ENCODE measurements around the gene CCDC192.
"Not testable (repeated sequence)": the region's sequence is repeated elsewhere in the genome, so short reads cannot be mapped to it uniquely, and the experiment has no call there.

Gene CCDC192

GRCh38 chr5:127839496-127840197 lies 136.5 kb downstream of the CCDC192 start:
- in situ Hi-C loops (cut with HindIII; ENCODE audit: low sequenced_read_pairs): no loop called here

GRCh38 chr5:127840198-127840524 lies 137.0 kb downstream of the CCDC192 start:
- in situ Hi-C loops (cut with HindIII; ENCODE audit: low sequenced_read_pairs): no loop called here

GRCh38 chr5:127840809-127841208 lies 137.6 kb downstream of the CCDC192 start:
- in situ Hi-C loops (cut with HindIII; ENCODE audit: low sequenced_read_pairs): no loop called here

- in situ Hi-C loops (cut with HindIII; ENCODE audit: low sequenced_read_pairs): no loop called here
These were observed 141.4 kb downstream of the CCDC192 start for GRCh38 chr5:127844581-127845021.

- in situ Hi-C loops (cut with HindIII; ENCODE audit: low sequenced_read_pairs): no loop called here
These were observed 143.7 kb downstream of the CCDC192 start for GRCh38 chr5:127846884-127847283.

GRCh38 chr5:127847641-127848040 lies 144.4 kb downstream of the CCDC192 start:
- in situ Hi-C loops (cut with HindIII; ENCODE audit: low sequenced_read_pairs): not testable (repeated sequence)

- in situ Hi-C loops (cut with HindIII; ENCODE audit: low sequenced_read_pairs): no loop called here
These were observed 144.9 kb downstream of the CCDC192 start for GRCh38 chr5:127848098-127848497.

GRCh38 chr5:127849408-127849807 lies 146.2 kb downstream of the CCDC192 start:
- in situ Hi-C loops (cut with HindIII; ENCODE audit: low sequenced_read_pairs): no loop called here

GRCh38 chr5:127849891-127850290 lies 146.7 kb downstream of the CCDC192 start:
- in situ Hi-C loops (cut with HindIII; ENCODE audit: low sequenced_read_pairs): no loop called here

GRCh38 chr5:127851964-127852363 lies 148.8 kb downstream of the CCDC192 start:
- in situ Hi-C loops (cut with HindIII; ENCODE audit: low sequenced_read_pairs): no loop called here

- in situ Hi-C loops (cut with HindIII; ENCODE audit: low sequenced_read_pairs): no loop called here
These were observed 151.3 kb downstream of the CCDC192 start for GRCh38 chr5:127854520-127854919.

- in situ Hi-C loops (cut with HindIII; ENCODE audit: low sequenced_read_pairs): no loop called here
These were observed 153.1 kb downstream of the CCDC192 start for GRCh38 chr5:127856292-127856691.

- in situ Hi-C loops (cut with HindIII; ENCODE audit: low sequenced_read_pairs): no loop called here
These were observed 155.1 kb downstream of the CCDC192 start for GRCh38 chr5:127858116-127858784.

GRCh38 chr5:127860291-127860690 lies 157.1 kb downstream of the CCDC192 start:
- in situ Hi-C loops (cut with HindIII; ENCODE audit: low sequenced_read_pairs): no loop called here

GRCh38 chr5:127863161-127863560 lies 160.0 kb downstream of the CCDC192 start:
- in situ Hi-C loops (cut with HindIII; ENCODE audit: low sequenced_read_pairs): no loop called here

GRCh38 chr5:127863610-127864395 lies 160.6 kb downstream of the CCDC192 start:
- in situ Hi-C loops (cut with HindIII; ENCODE audit: low sequenced_read_pairs): no loop called here

GRCh38 chr5:127864511-127864910 lies 161.3 kb downstream of the CCDC192 start:
- in situ Hi-C loops (cut with HindIII; ENCODE audit: low sequenced_read_pairs): no loop called here

- in situ Hi-C loops (cut with HindIII; ENCODE audit: low sequenced_read_pairs): no loop called here
These were observed 162.1 kb downstream of the CCDC192 start for GRCh38 chr5:127865273-127865672.

GRCh38 chr5:127867022-127867783 lies 164.0 kb downstream of the CCDC192 start:
- in situ Hi-C loops (cut with HindIII; ENCODE audit: low sequenced_read_pairs): no loop called here

GRCh38 chr5:127870914-127871313 lies 167.7 kb downstream of the CCDC192 start:
- in situ Hi-C loops (cut with HindIII; ENCODE audit: low sequenced_read_pairs): no loop called here

GRCh38 chr5:127871503-127872153 lies 168.4 kb downstream of the CCDC192 start:
- in situ Hi-C loops (cut with HindIII; ENCODE audit: low sequenced_read_pairs): no loop called here
